SH-SY5Y (cell line): Measurements from ENCODE around the gene RARS1.

Source experiments
- GATA2 ChIP-seq: IDR thresholded peaks from 2 replicates; pipeline ENCODE4 v1.6.1; 2011; ENCODE audit warnings: mild to moderate bottlenecking, low read depth, low read length
- GATA3 ChIP-seq: IDR thresholded peaks from 2 replicates; pipeline ENCODE4 v1.6.1; 2011; ENCODE audit warnings: low read depth, mild to moderate bottlenecking, low read length, moderate library complexity

DNA sequence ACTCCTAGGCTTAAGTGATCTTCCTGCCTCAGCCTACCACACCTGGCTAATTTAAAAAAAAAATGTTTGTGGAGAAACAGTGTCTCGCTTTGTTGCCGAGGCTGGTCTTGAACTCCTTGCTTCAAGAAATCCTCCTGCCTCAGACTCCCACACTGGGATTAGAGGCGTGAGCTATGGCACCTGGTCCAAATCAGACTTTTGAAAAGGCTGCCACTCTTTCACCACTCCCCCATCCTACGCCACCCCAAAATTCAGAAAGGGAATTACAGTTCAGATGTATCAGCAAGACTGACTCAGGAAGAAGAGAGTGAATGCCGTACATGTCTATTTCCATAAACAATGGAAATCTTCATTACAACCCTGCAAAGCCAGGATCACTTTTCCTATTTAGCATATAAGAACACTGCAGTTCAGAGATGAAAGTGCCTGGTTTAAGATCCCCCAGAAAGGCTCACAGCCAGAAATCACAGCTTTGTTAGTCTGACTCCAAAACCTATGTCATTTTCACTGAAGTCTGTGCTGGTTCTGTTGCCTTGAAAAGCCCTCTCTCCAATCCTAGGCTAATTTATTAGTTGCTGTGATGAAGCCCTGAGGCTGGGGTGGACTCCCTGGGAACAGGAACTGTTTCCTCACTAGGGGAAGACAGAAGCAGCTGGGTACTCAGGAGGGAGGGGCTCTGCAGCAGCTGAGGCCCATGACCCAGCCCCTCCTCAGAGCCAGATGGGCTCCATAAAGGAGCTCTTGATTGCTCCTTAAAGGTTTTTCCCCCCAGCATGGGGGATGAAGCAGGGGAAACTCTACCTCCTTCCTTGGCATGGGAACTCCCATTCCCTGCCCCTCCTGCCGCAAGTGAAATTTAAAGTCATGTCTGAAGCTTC lies 46.0 kb downstream of the RARS1 start:
- TF ChIP-seq GATA2 (no peak), GATA3 (no peak)
